ENCODE measurements around the gene NACC2. TPM values are rescaled to one million over a fixed set of nuclear protein-coding genes. Genes with fewer than 3 reads are reported as not detected.
"Not testable (repeated sequence)": the region's sequence is repeated elsewhere in the genome, so short reads cannot be mapped to it uniquely, and the experiment has no call there.

NACC2 gene
- total RNA-seq, 1 experiment from 2014 or later, result 34.4 TPM

DNA sequence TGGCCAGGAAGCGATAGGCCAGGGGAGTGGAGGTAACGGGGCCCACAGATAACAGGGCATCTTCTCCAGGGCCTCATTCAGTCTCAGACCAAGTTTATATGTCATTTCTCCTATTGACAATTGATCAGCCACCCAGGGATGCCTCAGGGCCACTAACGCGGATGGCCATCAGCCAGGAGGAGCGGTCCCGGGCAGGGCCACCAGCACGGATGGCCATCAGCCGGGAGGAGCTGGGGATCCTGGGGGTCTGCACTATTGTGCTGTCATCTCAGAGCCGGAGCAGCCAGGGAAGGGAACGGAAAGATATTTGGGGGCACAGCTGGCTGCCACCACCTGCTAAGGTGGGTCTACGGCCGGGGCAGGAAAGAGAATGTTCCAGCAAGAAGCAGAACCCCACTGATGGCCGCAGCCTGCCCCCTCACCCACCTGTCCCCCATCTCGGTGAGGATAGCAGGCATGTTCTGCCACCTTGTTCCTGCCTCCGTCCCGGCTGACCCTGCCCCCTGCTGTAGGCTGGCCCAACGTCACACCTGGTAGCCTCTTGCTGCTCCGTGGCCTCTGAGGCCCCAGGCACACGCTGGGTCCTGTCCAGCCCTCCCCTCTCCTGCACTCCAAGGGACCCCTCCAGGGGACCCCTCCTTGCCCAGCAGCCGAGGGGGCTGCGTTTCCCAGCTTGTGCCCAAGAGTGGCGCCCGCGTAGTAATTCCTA, 112.4 kb downstream of the NACC2 start:
- DNase-seq (ENCODE audit: low read depth), result no peak

DNA sequence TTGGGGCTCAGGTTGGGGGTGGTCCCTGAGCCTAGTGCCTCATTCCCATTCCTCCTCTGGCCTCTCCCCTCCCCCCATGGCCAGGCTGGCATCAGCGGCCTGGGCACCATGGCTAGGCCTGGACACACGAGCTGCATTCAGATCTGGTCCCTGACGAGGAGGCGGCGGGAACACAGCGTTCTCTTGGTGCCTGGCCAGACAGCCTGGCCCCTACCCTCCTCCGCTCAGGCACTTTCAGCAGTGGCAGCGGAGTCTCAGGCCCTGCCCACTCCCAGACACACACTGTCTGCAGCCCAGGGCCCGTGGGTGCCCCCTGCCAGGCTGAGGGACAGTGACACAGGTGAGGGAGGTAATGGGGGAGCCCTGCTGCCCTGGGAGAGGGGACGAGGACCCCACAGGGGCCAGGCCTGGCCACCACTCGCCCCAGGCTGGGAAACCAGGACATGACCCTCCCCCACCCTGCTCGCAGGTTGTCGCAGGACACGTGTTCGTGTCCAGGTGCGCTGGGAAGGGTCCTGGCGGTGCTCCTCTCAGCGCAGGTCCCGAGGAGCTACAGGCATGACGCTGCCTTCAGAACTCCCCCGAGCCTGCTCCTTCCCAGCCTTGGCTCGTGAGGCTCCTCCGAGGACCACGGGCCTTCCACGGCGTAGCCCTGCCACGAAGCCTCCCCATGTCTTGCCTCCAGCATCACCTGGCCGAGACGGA, 114.0 kb downstream of the NACC2 start:
- no peak for DNase-seq (ENCODE audit: low read depth)

DNA sequence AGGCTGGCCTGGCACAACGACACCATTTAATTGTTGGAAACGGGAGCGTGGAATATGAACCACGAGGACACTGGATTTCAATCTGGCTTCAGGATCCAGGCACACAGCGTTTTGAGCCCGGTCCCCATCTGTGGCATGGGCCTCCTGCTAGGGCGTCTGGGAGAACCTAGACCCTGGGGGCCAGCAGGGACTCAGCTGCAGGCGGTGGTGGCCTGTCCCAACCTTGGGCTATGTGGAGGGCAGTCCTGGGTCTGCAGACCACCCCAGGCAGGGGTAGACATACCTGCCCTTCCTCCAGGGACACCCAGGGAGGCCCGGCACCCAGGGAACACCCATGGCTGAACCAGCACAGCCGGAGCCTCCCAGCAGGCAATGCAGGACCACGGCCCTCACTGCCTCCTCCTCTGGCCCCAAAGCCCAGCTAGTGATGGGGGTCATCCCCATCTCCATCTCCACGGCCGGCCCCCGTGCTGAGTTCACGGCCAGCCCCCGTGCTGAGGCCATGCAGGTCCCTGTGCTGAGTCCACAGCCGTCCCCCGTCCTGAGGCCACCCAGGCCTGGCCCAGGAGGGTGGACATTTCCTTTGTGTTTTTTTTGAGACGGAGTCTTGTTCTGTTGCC, 115.4 kb downstream of the NACC2 start:
- no peak for DNase-seq (ENCODE audit: low read depth)

DNA sequence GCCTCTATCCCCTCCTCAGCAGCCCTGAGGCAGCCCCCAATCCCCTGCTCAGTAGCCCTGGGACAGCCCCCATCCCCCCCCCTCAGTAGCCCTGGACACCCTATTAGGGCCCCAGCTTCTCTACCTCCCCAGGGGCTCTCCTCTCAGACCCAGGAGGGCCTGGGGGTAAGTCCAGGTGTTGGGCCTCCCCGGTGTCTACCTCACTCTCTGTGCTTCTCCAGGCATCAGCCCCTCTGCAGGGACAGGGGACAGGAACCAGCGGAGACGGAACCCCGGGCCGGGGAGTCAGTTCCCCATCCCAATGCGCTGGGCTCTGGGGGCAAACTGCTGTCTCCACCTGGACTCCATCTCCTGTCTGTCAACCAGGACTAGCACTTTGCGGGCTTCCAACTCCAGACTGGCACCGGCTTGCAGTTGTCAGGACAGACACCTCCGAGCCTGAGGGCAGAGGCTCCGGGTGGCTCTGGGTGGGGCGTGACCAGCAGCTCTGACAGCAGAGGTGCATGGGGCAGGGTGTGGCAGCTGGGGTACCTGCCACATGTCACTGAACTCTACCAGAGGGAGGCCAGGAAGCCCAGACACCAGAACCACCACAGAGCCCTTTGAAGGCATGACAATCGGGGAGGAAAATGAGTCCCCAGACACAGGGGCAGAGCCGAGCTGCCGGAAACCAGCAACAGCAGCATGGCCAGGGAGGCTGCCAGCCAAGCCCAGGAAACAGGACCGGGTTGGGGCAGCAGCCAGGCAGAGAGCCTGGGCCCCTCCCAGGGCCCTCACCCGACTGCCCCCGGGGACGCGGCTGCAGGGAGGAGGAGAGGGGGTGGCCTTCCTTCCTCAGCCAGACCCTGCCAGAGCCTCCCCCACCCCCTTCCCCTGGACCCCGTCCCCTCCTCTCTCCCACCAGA, 116.2 kb downstream of the NACC2 start:
- DNase-seq (ENCODE audit: low read depth), result no peak

DNA sequence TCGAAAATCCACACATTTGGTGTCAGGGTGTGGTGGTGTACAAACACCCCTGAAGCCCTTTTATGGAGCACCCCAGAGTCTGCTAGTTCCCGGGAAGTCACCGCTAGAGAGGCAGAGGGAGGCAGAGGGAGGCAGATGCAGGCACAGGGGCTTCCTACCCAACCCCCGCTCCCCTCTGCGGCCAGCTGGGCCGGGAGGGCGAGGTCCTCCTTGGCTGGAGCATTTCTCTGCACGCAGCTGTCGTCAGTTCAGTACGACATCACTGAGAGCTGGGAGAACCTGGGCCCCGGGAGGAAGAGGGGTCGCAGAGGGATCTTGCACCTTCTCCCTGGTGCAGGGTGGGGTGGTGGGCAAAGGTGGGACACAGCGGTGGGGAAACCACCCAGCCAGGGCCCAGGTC, 118.1 kb downstream of the NACC2 start:
- no peak for DNase-seq (ENCODE audit: low read depth)

DNA sequence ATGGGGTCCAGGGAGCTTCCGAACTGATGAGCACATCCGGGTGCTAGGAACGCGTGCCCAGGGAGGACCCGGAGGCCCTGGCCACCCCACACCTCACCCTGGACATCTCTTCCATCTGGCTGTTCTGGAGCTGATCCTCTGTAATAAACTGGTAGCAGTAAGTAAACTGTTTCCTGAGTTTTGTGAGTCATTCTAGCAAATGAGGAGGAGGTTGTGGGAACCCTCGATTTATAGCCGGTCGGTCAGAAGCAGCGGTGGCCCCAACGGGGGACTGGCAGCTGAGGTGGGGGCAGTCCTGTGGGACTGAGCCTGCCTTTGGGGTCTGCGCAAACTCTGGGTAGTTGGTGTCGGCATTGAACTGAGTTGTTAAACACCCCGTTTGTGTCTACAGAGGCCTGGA, 118.6 kb downstream of the NACC2 start:
- no peak for DNase-seq (ENCODE audit: low read depth)

DNA sequence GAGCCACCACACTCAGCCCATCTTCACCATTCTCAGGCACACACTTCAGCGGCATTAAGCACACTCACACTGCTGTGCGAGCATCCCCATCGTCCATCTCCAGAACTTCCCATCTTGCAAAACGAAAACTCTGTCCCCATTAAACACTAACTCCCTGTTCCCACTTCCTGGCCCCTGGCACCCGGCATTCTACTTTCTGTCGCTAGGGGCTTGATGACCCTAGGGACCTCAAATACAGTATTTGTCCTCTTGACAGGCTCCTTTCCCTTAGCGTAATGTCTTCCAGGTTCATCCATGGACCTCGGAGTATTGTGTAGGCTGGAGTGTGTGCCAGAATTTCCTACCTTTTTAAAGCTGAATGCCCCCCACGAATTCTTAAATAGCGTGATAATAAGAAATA, 119.3 kb downstream of the NACC2 start:
- DNase-seq (ENCODE audit: low read depth), result no peak

DNA sequence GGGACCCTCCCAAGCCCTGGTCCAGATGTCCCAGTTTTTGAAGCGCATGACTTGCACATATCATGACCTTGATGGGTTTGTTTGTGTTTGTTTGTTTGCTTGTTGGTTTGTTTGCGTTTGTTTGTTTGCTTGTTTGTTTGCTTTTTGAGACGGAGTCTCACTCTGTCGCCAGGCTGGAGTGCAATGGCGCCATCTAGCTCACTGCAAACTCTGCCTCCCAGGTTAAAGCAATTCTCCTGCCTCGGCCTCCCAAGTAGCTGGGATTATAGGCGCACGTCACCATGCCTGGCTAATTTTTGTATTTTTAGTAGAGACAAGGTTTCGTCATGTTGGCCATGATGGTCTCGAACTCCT, 120.9 kb downstream of the NACC2 start:
- no peak for DNase-seq (ENCODE audit: low read depth)

DNA sequence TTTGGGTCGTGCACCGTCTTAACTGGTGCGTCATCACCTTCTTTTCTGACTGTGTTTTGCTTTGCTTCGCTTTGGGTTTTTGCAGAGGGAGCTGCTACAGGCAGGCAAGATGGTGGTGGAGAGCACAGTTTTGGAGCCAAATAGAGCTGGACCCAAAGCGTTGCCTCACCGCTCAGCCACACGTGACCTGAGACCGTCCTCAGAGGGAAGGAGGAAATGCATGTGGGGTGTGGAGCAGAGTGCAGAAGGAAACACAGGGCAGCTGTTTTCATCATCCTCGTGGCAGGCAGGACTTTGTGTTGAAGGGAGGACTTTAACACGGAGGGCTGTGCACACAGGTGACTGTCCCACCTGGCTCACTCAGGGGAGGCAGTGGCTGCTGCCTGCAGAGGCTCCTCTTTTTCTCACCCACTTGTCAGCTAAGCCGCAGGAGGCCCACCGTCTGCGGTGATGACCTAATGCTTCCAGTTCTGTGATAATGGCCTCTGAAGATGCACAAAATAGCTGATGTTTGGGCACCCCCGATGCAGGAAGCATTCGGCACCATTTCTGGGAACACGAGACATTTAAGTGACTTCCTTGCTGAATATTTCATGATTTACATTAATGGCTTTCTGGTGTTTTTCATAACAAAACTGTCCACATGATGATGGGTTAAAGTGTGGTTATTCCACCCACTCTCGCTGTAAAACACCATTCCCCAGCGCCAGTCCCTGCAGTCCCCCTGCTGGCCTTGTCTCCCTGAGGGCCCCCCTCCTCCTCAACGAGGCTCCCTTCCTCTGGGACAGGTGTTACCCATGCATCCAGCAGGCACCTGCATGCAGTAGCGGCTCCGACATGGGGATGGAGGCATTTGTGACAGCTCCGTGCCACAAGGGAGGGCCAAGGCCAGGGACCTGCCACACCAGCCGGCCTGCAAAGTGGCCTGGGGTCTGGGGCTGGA, 121.5 kb downstream of the NACC2 start:
- DNase-seq (ENCODE audit: low read depth), result no peak

DNA sequence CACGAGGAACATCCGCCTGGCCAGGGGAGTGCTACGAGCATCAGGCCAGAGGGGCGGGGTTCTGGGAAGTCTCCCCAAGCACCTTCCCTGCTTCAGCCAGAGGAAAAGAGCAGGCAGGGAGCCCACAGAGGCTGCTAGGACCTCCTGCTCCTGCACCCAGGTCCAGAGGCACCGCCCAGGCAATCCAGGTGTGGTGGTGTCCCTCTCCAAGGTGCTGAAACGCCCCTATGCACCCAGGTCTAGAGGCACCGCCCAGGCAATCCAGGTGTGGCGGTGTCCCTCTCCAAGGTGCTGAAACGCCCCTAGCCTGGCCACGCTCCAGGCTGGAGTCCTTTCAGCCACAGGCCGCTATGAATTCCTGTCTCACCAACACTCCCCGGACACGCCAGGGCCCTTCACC, 123.2 kb downstream of the NACC2 start:
- DNase-seq (ENCODE audit: low read depth), result no peak

DNA sequence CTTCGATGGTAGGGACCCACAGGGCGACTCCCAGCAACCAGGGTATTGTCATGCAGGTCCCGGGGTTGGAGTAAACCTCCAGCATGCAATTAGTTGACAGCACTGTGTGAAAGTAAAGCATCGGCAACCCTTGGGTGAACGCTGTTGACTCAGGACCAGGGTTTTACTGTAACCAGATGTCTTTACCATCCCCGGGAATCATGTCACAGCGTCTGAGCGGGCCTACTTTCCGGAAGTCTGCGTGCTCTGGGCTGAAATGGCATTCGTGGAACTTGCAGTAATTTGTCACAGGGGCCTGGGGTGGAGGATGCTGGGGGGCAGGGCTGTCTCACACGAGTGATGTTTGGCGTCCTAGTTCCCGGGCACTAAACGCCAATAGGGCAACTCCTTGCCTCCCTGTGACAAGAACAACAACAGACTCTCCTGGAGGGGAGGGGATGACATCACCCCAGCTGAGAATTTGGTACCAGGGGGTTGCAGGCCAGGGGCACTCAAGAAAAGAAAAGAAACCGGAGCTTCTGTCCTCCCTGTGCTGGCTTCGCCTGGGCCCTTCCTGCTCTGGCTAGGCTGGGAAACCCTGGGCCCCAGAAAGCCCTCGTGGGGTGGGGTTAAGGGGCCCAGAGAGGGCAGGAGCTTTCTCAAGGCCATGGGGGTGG, 123.8 kb downstream of the NACC2 start:
- no peak for DNase-seq (ENCODE audit: low read depth)

DNA sequence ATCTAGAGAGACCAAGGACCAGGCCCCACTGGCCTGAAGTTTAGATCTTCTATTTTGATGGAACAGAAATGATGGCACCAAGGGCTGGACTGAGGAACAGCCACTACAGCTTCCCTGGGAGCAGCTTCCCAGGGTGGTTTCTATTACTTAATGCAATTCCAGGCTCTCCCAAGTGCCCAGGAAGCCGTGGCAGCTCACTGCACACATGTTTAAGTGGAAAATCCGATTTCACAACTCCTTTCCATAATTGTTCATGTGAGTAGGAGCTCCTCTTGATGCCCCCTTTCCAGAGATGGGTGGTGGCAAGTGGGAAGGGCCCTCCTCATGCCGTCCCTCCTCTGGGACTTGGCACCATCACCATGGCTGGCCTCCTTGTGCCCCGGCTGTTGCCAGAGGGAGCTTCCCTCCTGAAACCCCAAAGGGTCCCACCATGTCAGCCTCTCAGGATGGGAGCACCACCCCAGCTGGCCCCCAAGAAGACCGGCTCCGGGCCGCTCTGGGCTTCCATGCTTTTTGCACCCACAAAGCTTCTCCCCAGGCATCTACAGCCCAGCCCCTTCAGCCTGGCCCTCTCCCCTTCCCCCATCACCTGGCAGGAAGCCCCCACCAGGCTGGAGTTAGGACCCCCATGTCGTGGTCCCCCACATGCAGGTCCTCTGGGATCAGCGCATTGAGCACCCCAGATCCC, 124.8 kb downstream of the NACC2 start:
- DNase-seq (ENCODE audit: low read depth), result no peak

DNA sequence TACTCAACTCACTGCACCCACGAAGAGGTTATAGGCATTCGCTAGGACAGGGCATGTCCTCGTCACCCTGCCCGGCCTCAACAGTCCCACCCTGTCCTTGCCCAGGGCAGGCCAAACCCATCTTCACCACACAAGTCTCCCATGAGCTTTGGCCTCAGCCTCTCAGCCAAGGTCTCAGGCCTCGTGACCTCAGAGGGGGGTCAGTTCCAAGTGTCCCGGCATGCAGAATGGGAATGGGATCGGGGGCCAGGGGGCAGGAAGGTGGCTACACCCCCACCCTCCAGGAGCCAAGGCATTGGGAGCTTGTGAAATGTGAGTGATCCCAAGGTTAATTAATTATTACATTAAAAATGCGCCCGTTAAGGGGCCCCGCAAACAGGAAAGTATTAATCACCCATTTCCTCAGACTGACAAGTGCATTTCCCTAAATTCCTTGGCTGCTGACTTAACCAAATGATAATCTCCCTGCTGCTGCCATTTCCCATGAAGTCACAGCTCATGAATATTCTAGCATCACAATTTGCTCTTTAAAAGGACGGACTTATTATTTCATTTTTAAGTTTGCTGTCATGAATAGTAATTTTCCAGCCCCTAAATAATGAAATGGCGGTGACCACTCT, 125.9 kb downstream of the NACC2 start:
- no peak for DNase-seq (ENCODE audit: low read depth)

DNA sequence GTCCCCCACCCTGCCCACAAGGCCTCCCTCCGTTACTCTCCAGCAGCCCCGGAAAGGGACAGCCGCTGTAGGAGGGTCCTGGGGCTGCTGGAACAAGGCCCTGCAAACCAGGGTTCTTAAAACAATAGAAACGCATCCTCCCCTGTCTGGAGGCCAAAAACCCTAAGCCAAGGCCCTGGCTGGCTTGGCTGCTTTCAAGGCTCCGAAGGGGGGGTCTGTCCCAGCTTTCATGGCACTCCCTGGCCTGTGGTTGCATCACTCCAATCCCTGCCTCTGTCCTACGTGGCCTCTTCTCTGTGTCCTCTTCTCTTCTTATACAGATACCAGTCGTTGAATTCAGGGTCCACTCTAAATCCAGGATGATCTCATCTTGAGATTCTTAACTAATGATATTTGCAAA, 126.5 kb downstream of the NACC2 start:
- no peak for DNase-seq (ENCODE audit: low read depth)

DNA sequence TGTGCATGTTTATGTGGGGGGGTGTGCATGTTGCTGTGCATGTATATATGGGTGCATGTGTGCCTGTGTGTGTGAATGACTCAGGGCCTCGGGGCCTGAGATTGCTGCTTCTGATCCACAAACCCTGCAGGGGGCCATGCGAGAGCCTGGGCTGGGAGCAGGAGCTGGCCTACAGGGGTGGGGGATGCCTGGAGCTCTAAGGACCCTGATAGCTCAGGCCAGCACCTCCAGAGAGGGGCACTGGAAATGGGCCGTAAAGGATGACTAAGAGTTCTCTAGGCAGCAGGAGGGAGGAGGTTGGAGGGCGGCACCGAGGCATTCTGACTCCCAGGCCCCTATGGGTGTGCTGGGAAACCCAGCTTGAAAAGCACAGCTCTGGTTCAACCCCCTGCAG, 127.0 kb downstream of the NACC2 start:
- no peak for DNase-seq (ENCODE audit: low read depth)

DNA sequence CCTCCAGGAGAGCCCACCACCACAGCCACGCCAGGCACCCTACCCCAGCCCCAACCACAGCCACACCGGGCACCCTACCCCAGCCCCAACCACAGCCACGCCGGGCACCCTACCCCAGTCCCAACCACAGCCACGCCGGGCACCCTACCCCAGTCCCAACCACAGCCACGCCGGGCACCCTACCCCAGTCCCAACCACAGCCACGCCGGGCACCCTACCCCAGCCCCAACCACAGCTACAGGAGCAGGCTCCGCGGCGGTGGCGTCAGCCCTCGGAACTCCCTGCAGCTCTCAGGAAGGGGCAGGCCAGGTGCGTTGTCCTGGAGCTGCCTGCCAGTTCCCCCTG, 128.2 kb downstream of the NACC2 start:
- not testable (repeated sequence) for DNase-seq (ENCODE audit: low read depth)

DNA sequence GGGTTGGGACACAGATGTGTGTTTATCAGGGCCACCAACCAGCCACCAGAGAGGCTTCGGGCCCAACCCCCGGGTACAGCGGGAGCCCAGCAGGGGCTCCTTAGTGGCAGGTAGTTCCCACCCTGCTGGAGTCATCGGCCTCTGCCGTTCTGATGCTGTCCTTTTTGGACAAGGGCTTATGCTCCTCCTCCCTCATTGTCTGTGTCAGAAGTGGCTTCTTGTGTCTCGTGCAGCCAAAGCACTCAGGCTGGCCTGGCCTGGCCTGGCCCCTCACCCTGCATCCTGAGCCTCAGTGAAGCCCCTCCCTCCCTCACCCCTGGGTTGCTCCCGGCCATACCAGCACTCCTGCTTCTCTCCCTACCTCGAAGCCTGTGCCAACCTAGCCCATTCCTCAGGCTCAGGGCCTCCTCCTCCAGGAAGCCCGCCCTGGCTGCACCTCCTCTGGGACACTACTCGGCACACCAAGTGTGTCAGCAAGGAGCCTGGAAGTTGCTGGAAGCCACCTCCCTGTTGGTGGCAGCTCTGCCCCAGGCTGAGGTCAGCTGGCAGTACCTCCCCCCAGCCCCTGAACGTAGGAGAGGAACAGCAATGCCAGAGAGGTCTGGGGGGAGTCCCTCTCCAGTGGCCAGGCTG, 129.8 kb downstream of the NACC2 start:
- DNase-seq (ENCODE audit: low read depth), result no peak

DNA sequence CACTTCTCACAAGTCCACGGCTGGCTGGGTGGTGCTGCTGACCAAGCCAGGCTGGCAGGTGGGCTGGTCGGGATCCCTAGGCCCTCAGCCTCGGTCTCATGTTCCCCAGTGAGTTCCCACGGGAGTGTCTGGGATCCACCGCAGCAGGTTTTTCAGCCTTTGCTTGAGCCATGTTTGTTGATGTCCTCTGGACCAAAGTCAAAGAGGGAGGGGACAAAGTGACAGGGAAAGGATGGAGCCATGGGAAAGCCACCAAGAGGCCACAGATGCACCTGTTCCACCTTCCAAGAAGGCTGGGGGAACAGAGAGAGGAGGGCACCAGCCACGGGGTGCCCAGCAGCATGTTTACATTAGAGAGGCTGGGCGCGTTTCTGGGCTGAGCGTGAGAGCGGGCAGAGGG, 131.2 kb downstream of the NACC2 start:
- no peak for DNase-seq (ENCODE audit: low read depth)

DNA sequence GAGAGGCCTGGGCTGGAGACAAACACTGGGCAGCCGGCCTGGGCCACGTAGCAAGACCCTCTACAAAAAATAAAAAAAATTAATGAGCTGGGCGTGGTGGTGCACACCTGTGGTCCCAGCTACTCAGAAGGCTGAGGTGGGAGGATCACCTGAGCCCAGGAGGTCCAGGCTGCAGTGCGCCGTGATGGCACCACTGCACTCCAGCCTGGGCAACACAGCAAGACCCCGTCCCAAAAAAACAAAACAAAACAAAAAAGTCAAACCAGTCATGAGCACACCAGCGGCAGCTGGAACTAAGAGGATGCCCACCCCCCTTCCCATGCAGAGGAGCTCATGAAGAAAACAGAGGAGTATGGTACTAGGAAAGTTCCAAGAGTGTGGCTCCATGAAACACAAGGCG, 131.8 kb downstream of the NACC2 start:
- DNase-seq (ENCODE audit: low read depth), result no peak

Measured in LHCN-M2 (cell line).